Esophagus squamous epithelium (tissue), 4 donors: ENCODE measurements around the gene PTPRN2.

ENCODE experiments used
- POLR2A ChIP-seq, 4 donors: fragments of 450-650 bp; IDR thresholded peaks; one replicate each; pipeline ENCODE4 v1.6.1; 2017; ENCODE audit warnings: antibody characterized with exemption in 4 of 4, mild to moderate bottlenecking in 4 of 4, moderate library complexity in 3 of 4
- TF ChIP-seq, protein P1 (sequence below), 6 experiments: fragments of 450-650 bp in 4 of 6; fragments of 200-600 bp in 2 of 6; sonication (generic) in 2 of 6; IDR thresholded peaks; one replicate each; pipeline ENCODE4 v1.5.1; 2016 to 2019; ENCODE audit warnings: antibody characterized with exemption in 6 of 6, mild to moderate bottlenecking in 4 of 6, moderate library complexity in 4 of 6

DNA sequence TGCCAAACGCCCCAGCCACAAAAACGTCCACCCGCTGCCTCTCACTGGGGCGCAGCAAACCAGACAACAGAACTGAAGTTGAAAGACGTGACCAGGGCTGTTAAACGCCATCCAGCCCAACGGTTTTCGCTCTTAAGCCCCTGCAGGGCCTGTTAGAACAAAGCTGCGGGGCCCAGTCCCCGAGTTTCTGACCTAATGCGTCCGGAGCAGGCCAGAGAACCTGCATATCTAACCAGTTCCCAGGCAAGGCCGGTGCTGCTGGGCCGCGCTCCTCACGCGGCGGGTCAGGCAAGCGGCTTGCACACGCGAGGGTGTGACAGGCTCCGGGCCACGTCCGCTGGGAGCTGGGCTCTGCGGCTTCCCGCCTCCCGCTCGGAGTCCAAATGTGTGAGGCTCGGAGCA, 87.0 kb downstream of the PTPRN2 start:
- TF ChIP-seq, protein P1, sequence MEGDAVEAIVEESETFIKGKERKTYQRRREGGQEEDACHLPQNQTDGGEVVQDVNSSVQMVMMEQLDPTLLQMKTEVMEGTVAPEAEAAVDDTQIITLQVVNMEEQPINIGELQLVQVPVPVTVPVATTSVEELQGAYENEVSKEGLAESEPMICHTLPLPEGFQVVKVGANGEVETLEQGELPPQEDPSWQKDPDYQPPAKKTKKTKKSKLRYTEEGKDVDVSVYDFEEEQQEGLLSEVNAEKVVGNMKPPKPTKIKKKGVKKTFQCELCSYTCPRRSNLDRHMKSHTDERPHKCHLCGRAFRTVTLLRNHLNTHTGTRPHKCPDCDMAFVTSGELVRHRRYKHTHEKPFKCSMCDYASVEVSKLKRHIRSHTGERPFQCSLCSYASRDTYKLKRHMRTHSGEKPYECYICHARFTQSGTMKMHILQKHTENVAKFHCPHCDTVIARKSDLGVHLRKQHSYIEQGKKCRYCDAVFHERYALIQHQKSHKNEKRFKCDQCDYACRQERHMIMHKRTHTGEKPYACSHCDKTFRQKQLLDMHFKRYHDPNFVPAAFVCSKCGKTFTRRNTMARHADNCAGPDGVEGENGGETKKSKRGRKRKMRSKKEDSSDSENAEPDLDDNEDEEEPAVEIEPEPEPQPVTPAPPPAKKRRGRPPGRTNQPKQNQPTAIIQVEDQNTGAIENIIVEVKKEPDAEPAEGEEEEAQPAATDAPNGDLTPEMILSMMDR (IDR thresholded peaks at IDR 0.05) = no peak
- no peak for TF ChIP-seq POLR2A (IDR thresholded peaks at IDR 0.05)
